ENCODE data around the gene CCDC127.
A peak's percentile ranks its signal among the peaks of the same experiment; 100 is the strongest.
"Not testable (repeated sequence)": the region's sequence is repeated elsewhere in the genome, so short reads cannot be mapped to it uniquely, and the experiment has no call there.

Gene CCDC127, protein sequence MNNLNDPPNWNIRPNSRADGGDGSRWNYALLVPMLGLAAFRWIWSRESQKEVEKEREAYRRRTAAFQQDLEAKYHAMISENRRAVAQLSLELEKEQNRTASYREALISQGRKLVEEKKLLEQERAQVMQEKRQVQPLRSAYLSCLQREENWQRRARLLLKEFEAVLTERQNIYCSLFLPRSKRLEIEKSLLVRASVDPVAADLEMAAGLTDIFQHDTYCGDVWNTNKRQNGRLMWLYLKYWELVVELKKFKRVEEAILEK

DNA sequence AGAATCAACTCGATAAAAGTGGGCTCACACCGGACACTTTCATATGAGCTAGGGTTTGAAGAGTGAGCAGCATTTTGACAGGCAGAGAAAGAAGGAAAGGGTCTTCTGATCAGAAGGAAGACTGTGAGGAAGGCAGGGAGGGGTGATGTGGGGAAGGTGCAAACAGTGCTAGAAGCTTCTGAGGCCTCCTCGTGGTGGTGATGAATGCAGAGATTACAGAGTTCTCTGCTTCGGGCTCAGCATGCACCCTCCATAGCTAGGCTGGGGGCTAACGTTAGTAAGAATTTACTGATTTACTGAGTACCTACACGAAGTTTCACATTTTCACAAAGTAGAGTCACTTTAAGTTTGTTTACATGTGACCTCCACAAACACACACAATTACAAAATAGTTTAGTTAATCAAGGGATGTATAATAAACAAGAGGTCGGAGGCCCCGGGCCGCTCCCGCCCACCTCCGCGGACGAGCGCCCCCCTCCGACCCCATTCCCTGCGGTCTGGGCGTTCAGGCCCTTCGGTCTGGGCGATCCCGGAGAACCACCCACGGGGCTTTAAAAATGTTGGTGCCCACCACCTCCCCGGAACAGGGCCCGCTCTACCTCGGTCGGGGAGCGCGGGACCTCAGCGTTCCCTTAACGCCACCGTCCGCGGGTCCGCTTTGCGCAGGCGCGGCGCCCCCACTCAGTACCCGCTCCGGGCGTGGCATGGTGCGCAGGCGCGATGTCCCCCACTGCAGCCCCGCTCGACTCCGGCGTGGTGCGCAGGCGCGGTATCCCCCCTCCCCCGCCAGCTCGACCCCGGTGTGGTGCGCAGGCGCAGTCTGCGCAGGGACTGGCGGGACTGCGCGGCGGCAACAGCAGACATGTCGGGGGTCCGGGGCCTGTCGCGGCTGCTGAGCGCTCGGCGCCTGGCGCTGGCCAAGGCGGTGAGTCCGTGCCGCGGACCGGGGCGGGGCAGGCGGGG is at the start of gene CCDC127, which contains the start of gene SDHA:
TSS of gene CCDC127 (minus strand) at position 660 of the 963 bp plus-strand sequence. CDS start 1,304 bp downstream, outside the sequence.
TSS of gene SDHA (plus strand) at position 827 of the 963 bp plus-strand sequence. CDS start at position 863, 36 bp downstream.
- peak; percentile 98 for DNase-seq

GRCh38 chr5:267716-268115 is 49.8 kb upstream of the CCDC127 start:
- no peak for DNase-seq

DNA sequence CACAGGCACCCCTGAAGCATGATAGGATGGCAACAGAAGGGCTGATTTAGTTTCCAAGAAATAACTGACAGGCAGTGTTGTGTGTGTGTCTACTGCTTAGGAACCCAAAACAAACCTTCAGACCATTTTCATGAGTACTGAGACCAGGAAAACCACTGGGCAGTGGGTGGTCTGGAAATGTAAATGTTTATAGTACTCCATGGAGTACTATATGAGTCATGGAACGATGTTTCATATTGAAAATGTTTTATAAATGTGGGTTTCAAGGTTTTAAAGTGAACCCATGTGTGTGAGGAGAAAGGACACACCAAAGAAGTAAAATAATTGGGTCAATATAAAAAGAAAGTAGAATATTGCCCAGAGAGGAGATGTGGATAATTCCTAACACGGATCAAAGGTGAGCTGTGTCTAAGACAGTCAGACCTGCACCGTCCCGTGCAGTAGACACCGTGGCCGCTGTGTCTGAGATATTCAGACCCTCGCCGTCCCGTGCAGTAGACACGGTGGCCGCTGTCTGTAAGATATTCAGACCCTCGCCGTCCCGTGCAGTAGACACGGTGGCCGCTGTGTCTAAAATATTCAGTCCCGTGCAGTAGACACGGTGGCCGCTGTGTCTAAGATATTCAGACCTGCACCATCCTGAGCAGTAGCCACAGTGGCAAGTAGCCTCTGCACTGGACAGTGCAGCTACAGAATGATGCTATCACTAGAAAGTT is 48.5 kb upstream of the CCDC127 start:
- DNase-seq, result not testable (repeated sequence)

GRCh38 chr5:264338-264737 is 46.4 kb upstream of the CCDC127 start:
- DNase-seq, result no peak

DNA sequence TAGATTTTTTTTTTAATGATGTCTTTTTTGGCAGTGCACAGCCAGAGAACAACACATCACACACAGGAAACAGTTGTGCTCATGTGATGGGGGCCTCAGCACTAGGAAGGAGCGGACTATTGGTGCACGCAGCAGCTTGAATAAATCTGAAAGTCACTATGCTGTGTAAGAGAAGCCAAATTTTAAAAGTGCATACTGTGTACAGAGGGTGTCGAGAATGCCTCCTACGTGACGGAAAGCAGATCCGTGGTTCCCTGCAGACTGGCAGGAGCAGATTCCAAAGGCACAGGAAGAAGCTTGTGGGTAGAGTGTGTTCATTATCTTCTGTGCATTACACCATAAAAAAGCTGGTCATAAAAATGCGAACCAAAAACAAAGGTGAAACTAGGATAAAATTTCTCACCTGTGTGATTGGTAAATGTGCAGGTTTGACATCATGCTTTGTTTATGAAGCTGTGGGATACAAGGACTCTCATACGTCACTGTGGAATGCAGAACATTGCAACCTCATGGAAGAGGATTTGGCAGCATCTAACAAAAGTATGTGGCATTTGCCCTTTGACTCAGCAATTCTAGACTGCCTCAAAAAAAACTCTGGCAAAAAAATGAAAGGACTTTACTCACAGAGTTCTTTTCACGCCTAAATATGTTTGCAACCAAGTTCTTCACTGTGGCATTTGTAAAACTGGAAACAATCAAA is 45.5 kb upstream of the CCDC127 start:
- DNase-seq, result not testable (repeated sequence)

GRCh38 chr5:257148-257547 is 39.2 kb upstream of the CCDC127 start:
- no peak for DNase-seq

DNA sequence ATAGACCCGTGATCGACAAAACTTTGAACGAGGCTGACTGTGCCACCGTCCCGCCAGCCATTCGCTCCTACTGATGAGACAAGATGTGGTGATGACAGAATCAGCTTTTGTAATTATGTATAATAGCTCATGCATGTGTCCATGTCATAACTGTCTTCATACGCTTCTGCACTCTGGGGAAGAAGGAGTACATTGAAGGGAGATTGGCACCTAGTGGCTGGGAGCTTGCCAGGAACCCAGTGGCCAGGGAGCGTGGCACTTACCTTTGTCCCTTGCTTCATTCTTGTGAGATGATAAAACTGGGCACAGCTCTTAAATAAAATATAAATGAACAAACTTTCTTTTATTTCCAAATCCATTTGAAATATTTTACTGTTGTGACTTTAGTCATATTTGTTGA is 38.4 kb upstream of the CCDC127 start:
- DNase-seq, result not testable (repeated sequence)

- not testable (repeated sequence) for DNase-seq
Measured at GRCh38 chr5:255116-255515, 37.2 kb upstream of the CCDC127 start.

- DNase-seq, result not testable (repeated sequence)
Measured at GRCh38 chr5:254322-254721, 36.4 kb upstream of the CCDC127 start.

- DNase-seq, result no peak
Measured at GRCh38 chr5:252546-252945, 34.6 kb upstream of the CCDC127 start.

DNA sequence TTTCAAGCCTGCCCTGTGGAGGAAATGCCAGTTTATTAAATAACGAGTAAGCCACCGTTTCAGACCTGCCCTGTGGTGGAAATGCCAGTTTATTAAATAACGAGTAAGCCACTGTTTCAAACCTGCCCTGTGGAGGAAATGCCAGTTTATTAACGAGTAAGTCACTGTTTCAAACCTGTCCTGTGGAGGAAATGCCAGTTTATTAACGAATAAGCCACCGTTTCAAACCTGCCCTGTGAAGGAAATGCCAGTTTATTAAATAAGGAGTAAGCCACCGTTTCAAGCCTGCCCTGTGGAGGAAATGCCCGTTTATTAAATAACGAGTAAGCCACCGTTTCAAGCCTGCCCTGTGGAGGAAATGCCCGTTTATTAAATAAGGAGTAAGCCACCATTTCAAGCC is 34.0 kb upstream of the CCDC127 start:
- DNase-seq, result not testable (repeated sequence)

DNA sequence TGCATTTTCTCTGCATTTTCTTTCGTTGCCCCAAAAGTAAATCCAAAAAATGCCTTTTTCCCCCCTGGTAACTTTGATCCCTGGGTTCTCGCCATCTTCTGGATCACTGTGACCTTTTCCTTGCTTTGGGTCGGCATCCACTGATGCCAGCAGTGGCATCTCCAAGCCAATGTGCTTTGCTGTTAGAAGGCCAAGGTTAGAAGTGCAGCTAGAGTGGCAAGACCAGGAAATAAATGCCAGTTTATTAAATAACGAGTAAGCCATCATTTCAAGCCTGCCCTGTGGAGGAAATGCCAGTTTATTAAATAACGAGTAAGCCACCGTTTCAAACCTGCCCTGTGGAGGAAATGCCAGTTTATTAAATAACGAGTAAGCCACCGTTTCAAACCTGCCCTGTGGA is 33.6 kb upstream of the CCDC127 start:
- not testable (repeated sequence) for DNase-seq

GRCh38 chr5:251016-251415 is 33.1 kb upstream of the CCDC127 start:
- not testable (repeated sequence) for DNase-seq

GRCh38 chr5:250396-250795 is 32.4 kb upstream of the CCDC127 start:
- DNase-seq, result not testable (repeated sequence)

- DNase-seq, result not testable (repeated sequence)
Measured at GRCh38 chr5:245717-246116, 27.8 kb upstream of the CCDC127 start.

GRCh38 chr5:243683-244367 is 25.9 kb upstream of the CCDC127 start:
- not testable (repeated sequence) for DNase-seq

DNA sequence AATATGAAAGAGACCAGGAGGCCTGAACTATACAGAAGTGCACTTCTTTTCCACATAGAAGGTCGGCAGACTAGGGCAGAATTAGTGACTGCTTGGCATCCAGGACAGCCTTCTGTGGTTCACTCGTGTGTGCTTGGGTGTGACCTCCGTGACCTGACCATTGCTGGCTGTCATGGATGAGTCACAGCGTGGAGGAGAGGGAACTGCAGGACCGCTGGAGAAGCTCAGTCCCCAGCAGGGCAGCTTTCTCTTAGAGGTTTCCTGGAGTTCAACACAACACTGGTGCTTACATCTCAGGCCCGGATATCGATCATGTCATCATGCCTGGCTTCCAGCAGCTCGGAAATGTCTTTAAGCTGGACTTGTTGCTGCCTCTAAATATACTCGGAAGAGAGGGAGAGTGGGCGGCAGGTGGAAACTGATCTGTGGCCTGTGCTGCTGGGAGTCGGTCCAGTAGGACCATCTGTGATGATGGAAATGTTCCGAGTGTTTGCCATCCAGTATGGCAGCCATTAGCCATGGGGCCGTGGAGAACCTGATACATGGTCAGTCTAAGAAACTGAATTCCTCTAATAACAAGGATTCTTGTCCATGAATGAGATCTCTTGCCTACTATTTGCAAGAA is 23.2 kb upstream of the CCDC127 start:
- not testable (repeated sequence) for DNase-seq

DNA sequence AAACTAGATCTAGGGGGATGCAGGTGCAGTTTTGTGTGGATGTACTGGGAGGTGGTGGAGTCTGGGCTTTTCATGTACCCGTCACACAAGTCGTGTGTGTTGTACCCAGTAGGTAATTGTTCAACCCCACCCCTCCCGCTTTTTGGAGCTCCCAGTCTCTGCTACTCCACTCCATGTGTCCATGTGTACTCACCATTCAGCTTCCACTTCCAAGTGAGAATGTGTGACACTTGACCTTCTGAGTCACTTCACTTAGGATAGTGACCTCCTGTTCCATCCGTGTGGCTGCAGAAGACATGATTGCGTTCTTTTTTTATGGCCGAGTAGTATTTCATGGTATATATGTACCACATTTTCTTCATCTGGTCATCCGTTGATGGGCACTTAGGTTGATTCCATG is 22.6 kb upstream of the CCDC127 start:
- DNase-seq, result not testable (repeated sequence)

- not testable (repeated sequence) for DNase-seq
Measured at GRCh38 chr5:237931-238330, 20.0 kb upstream of the CCDC127 start.

DNA sequence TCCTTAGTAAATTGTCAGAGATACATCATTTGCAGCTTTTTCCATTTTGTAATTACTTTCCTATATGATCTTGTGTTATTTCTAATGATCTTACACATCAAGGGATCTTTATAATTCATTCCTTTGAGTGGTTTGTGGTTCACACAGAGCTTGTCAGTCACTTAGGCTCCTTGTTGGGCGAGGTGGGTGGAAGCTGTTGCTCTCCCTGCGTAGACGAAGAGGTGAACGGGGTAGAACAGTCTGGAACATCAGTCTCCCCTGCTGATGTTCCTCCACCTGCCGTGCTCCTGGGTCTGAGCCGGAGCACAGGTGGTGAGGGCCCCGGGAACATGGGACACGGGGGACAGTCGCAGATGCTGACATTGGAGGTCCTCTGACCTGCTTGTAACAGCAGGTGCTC is 17.6 kb upstream of the CCDC127 start:
- not testable (repeated sequence) for DNase-seq

DNA sequence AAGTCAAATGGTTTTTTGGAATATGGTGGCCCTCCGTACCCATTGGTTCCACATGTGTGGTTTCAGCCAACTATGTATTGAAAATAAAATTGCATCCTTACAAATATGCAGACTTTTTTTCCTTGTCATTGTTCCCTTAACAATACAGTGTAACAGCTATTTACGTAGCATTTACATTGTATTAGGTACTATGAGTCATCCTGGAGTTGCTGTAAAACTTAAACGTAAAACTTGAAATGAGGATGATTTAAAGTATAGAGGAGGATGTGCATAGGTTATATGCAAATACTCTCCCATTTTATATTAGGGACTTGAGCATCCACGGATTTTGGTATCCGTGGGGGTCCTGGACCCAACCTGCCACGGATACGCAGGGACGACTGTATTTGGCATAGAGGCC is 16.5 kb upstream of the CCDC127 start:
- DNase-seq, result no peak
